Testis (tissue), 5 donors: ENCODE data around the gene CD3E. TPM values are rescaled to one million over a fixed set of nuclear protein-coding genes. Genes with fewer than 3 reads are reported as not detected.

Experiments used
- DNase-seq: peaks from one replicate; pipeline ENCODE4 v3.0.0-alpha.2; 2019
- H3K27ac ChIP-seq, 2 donors: fragments of 200-600 bp; sonication (generic); one replicate each; pipeline ENCODE4 v1.5.1; 2019
- H3K27me3 ChIP-seq: fragments of 200-600 bp; sonication (generic); one replicate; pipeline ENCODE4 v1.5.1; 2019
- H3K36me3 ChIP-seq: fragments of 200-600 bp; sonication (generic); one replicate; pipeline ENCODE4 v1.5.1; 2017; ENCODE audit warnings: low read depth; ENCODE audit errors: missing control alignments
- H3K4me1 ChIP-seq: fragments of 200-600 bp; sonication (generic); one replicate; pipeline ENCODE4 v1.5.1; 2019
- H3K4me3 ChIP-seq, 2 donors: fragments of 200-600 bp; sonication (generic); one replicate each; pipeline ENCODE4 v1.5.1; 2017 to 2019
- H3K9me3 ChIP-seq: fragments of 200-600 bp; sonication (generic); one replicate; pipeline ENCODE4 v1.5.1; 2017
- CTCF ChIP-seq, 3 experiments: fragments of 450-650 bp in 2 of 3; fragments of 200-600 bp in 1 of 3; sonication (generic) in 1 of 3; IDR thresholded peaks; one replicate each; pipeline ENCODE4 v1.5.1; 2016 to 2019; ENCODE audit warnings: antibody characterized with exemption in 3 of 3, mild to moderate bottlenecking in 2 of 3, moderate library complexity in 1 of 3
- POLR2A ChIP-seq: fragments of 450-650 bp; IDR thresholded peaks from one replicate; pipeline ENCODE4 v1.6.1; 2017; ENCODE audit warnings: antibody characterized with exemption, mild to moderate bottlenecking, moderate library complexity
- WGBS, 2 donors: methylation state at CpG; one replicate each; pipeline ENCODE4 v1.1.5; 2018; 5-methylcytosine and 5-hydroxymethylcytosine counted together
- intact Hi-C: fragments of 100-400 bp; cut with DNase I; formaldehyde crosslinking; loops from one replicate; pipeline ENCODE4 v1.15.1; 2023; ENCODE audit warnings: low total_unique reads
- long read RNA-seq, 2 donors: transcript quantifications; one replicate each; lab custom pipeline, GENCODE V29; 2026
- polyA plus RNA-seq: library from polyadenylated mRNA; stranded (reverse); fragments of 350-450 nt; fragmentation: Illumina TruSeq; extraction: RNeasy Lipid Tissue Mini Kit (QIAGEN cat#74804); gene quantifications from one replicate; pipeline ENCODE4 v1.2.3, GENCODE V29; 2014; ENCODE audit warnings: low read depth, low replicate concordance; ENCODE audit not compliant: insufficient read depth
- total RNA-seq, 2 donors: library from RNA; depleted of rRNA; stranded (reverse); fragments of >200 nt; gene quantifications; one replicate each; pipeline ENCODE4 v1.2.3, GENCODE V29; 2016

CD3E gene
- under 1 TPM in 1 of 2 donors, not detected in 1; 0.50 TPM for total RNA-seq
- 6.1 TPM for polyA plus RNA-seq
- long read RNA-seq, donor 1, partial matches to known transcripts = 0 of 1 reads
- long read RNA-seq, donor 1, other reads (novel, unspliced or antisense) = 0 of 1 reads
- long read RNA-seq, donor 2 = 0 reads

GRCh38 chr11:118304568-118305248, at the start of gene CD3E:
Gene CD3E (plus strand): TSS chr11:118304730. CDS start chr11:118304953, 223 bp downstream.
- Histone ChIP-seq H3K9me3 (no peaks in the 10 kb centered on the region), H3K4me1 (no peaks in the 10 kb centered on the region), H3K4me3 (no peak within 1 kb of the TSS), H3K27me3 (no peaks in the 10 kb centered on the region), H3K27ac (no peak within 1 kb of the TSS), H3K36me3 (no peaks in the 10 kb centered on the region)
- WGBS, 2 donors = 81 to 86% methylated on average over 8 of the region's 8 CpGs
- intact Hi-C loops = no loop called here
- no peak for TF ChIP-seq CTCF (IDR thresholded peaks at IDR 0.05)
- TF ChIP-seq POLR2A = no peak
- no peak for DNase-seq

- no peaks in the 10 kb centered on the region for H3K4me1 ChIP-seq
- H3K4me3 ChIP-seq = no peak overlapping the region
- no peaks in the 10 kb centered on the region for H3K9me3 ChIP-seq
- TF ChIP-seq POLR2A = no peak
- TF ChIP-seq CTCF (IDR thresholded peaks at IDR 0.05) = no peak
- 0% methylated on average over 1 of the region's 1 CpG for WGBS, 2 donors
- H3K27me3 ChIP-seq = no peaks in the 10 kb centered on the region
- no peak for DNase-seq
- no peak overlapping the region for H3K27ac ChIP-seq
- intact Hi-C loops = no loop called here
- no peaks in the 10 kb centered on the region for H3K36me3 ChIP-seq
These were observed 46.1 kb upstream of the CD3E start for GRCh38 chr11:118258410-118258809.

- Histone ChIP-seq H3K4me1 (peaks cover 3% of the 10 kb centered on the region), H3K9me3 (no peaks in the 10 kb centered on the region), H3K27me3 (no peaks in the 10 kb centered on the region), H3K4me3 (no peak overlapping the region), H3K27ac (no peak overlapping the region), H3K36me3 (no peaks in the 10 kb centered on the region)
- TF ChIP-seq POLR2A (no peak), CTCF (IDR thresholded peaks at IDR 0.05) (no peak)
- WGBS, 2 donors = 94 to 100% methylated on average over 1 of the region's 1 CpG
- intact Hi-C loops = no loop called here
- DNase-seq = no peak
These were observed 45.4 kb upstream of the CD3E start for GRCh38 chr11:118259138-118259537.

GRCh38 chr11:118260353-118260752, 44.2 kb upstream of the CD3E start:
- WGBS, 2 donors = 90 to 91% methylated on average over 3 of the region's 3 CpGs

More at GRCh38 chr11:118260353-118260752, 44.2 kb upstream of the CD3E start:
- no peak overlapping the region for H3K27ac ChIP-seq
- no peak overlapping the region for H3K4me3 ChIP-seq
- intact Hi-C loops = no loop called here
- no peaks in the 10 kb centered on the region for H3K9me3 ChIP-seq
- H3K27me3 ChIP-seq = no peaks in the 10 kb centered on the region
- DNase-seq = no peak
- TF ChIP-seq POLR2A (no peak), CTCF (IDR thresholded peaks at IDR 0.05) (no peak)
- peaks cover 5% of the 10 kb centered on the region for H3K4me1 ChIP-seq
- no peaks in the 10 kb centered on the region for H3K36me3 ChIP-seq
